Neural cell (in vitro differentiated cells): Measurements from ENCODE around the gene BCAS4. TPM values are rescaled to one million over a fixed set of nuclear protein-coding genes. Genes with fewer than 3 reads are reported as not detected.
"Not testable (repeated sequence)": the region's sequence is repeated elsewhere in the genome, so short reads cannot be mapped to it uniquely, and the experiment has no call there.

Experiments
- H2AFZ ChIP-seq: fragments of 200-600, 300-800 bp; sonication (generic), shearing (Covaris generic); 2 replicates; pipeline ENCODE4 v1.6.0; 2014; ENCODE audit warnings: low read depth, mild to moderate bottlenecking, antibody characterized with exemption, low read length, moderate library complexity
- H3F3A ChIP-seq: fragments of 200-600 bp; shearing (Covaris generic); 2 replicates; pipeline ENCODE4 v1.6.1; 2016; ENCODE audit warnings: mild to moderate bottlenecking, moderate library complexity, mixed read lengths, antibody characterized with exemption, low read length; ENCODE audit not compliant: insufficient read depth, poor library complexity, severe bottlenecking
- H3K27ac ChIP-seq: fragments of 200-600, 300-800 bp; sonication (generic), shearing (Covaris generic); 2 replicates; pipeline ENCODE4 v1.5.1; 2014; ENCODE audit warnings: mild to moderate bottlenecking, low read length, moderate library complexity
- H3K27me3 ChIP-seq: fragments of 300-800, 200-600 bp; sonication (generic), shearing (Covaris generic); 2 replicates; pipeline ENCODE4 v1.6.0; 2014; ENCODE audit warnings: mild to moderate bottlenecking, low read depth, low read length, moderate library complexity; ENCODE audit not compliant: insufficient read depth
- H3K36me3 ChIP-seq: fragments of 300-800, 200-600 bp; sonication (generic), shearing (Covaris generic); 2 replicates; pipeline ENCODE4 v1.5.1; 2014; ENCODE audit warnings: mild to moderate bottlenecking, antibody characterized with exemption, low read length, moderate library complexity; ENCODE audit not compliant: insufficient read depth
- H3K4me2 ChIP-seq: fragments of 300-800, 200-600 bp; sonication (generic), shearing (Covaris generic); 2 replicates; pipeline ENCODE4 v1.6.0; 2014; ENCODE audit warnings: mild to moderate bottlenecking, low read length
- H3K4me3 ChIP-seq: fragments of 300-800, 200-600 bp; sonication (generic), shearing (Covaris generic); 2 replicates; pipeline ENCODE4 v1.5.1; 2014; ENCODE audit warnings: mild to moderate bottlenecking, low read length, moderate library complexity
- H3K79me2 ChIP-seq: fragments of 200-600 bp; shearing (Covaris generic); replicated peaks from 2 replicates; pipeline ENCODE4 v1.6.0; 2014; ENCODE audit warnings: mild to moderate bottlenecking, low read length, moderate library complexity; ENCODE audit not compliant: insufficient read depth
- H3K9ac ChIP-seq: fragments of 300-800, 200-600 bp; sonication (generic), shearing (Covaris generic); 2 replicates; pipeline ENCODE4 v1.6.1; 2016; ENCODE audit warnings: mild to moderate bottlenecking, low read length, mixed read lengths
- H3K9me2 ChIP-seq: fragments of 200-600 bp; shearing (Covaris generic); 2 replicates; pipeline ENCODE4 v1.6.1; 2016; ENCODE audit warnings: mild to moderate bottlenecking, low read length, mixed read lengths; ENCODE audit not compliant: insufficient read depth
- H3K9me3 ChIP-seq: fragments of 200-600, 300-800 bp; sonication (generic), shearing (Covaris generic); 2 replicates; pipeline ENCODE4 v1.6.1; 2016; ENCODE audit warnings: mild to moderate bottlenecking, mixed run types, low read length, moderate library complexity, mixed read lengths
- H4K20me1 ChIP-seq: fragments of 200-600 bp; shearing (Covaris generic); 2 replicates; pipeline ENCODE4 v1.6.1; 2016; ENCODE audit warnings: mild to moderate bottlenecking, mixed run types; ENCODE audit not compliant: insufficient read depth
- CTCF ChIP-seq: fragments of 450-650 bp; IDR thresholded peaks from 2 replicates; pipeline ENCODE4 v1.5.1; 2014; ENCODE audit warnings: antibody characterized with exemption, mild to moderate bottlenecking, moderate library complexity; ENCODE audit not compliant: poor library complexity, severe bottlenecking
- EP300 ChIP-seq: fragments of 450-650 bp; conservative IDR thresholded peaks from 2 replicates; pipeline ENCODE4 v1.6.1; 2014; ENCODE audit warnings: antibody characterized with exemption, mild to moderate bottlenecking, moderate library complexity; ENCODE audit not compliant: poor library complexity, severe bottlenecking
- EZH2 ChIP-seq: fragments of 200-600, 300-800 bp; shearing (Covaris generic), sonication (generic); IDR thresholded peaks from 2 replicates; pipeline ENCODE4 v1.6.1; 2014; ENCODE audit warnings: antibody characterized with exemption, low read length, borderline replicate concordance, mild to moderate bottlenecking; ENCODE audit not compliant: insufficient read depth, poor library complexity, severe bottlenecking
- MXI1 ChIP-seq: fragments of 450-650 bp; conservative IDR thresholded peaks from 2 replicates; pipeline ENCODE4 v1.6.1; 2014; ENCODE audit warnings: antibody characterized with exemption, mild to moderate bottlenecking; ENCODE audit not compliant: poor library complexity, severe bottlenecking
- POLR2AphosphoS5 ChIP-seq: IDR thresholded peaks from 2 replicates; pipeline ENCODE4 v1.6.1; 2012
- RAD21 ChIP-seq: fragments of 450-650 bp; conservative IDR thresholded peaks from 2 replicates; pipeline ENCODE4 v1.6.1; 2014; ENCODE audit warnings: antibody characterized with exemption, mild to moderate bottlenecking, moderate library complexity
- REST ChIP-seq: IDR thresholded peaks from 2 replicates; pipeline ENCODE4 v1.6.1; 2012; ENCODE audit warnings: borderline replicate concordance
- SMC3 ChIP-seq: fragments of 450-650 bp; conservative IDR thresholded peaks from 2 replicates; pipeline ENCODE4 v1.6.1; 2014; ENCODE audit warnings: antibody characterized with exemption, mild to moderate bottlenecking, moderate library complexity; ENCODE audit not compliant: poor library complexity
- TAF1 ChIP-seq: IDR thresholded peaks from 2 replicates; pipeline ENCODE4 v1.6.1; 2012; ENCODE audit warnings: low read depth
- polyA plus RNA-seq: library from polyadenylated mRNA; depleted of rRNA; stranded (reverse); fragments of >200 nt; gene quantifications from 2 replicates; pipeline ENCODE4 v1.2.3, GENCODE V29; 2014

The BCAS4 gene
- polyA plus RNA-seq, 1 donor from 2014 or later: 24.6 TPM

- TF ChIP-seq CTCF (no peak), EZH2 (no peak)
Measured at GRCh38 chr20:50879649-50880550, 85.0 kb downstream of the BCAS4 start (continued).

DNA sequence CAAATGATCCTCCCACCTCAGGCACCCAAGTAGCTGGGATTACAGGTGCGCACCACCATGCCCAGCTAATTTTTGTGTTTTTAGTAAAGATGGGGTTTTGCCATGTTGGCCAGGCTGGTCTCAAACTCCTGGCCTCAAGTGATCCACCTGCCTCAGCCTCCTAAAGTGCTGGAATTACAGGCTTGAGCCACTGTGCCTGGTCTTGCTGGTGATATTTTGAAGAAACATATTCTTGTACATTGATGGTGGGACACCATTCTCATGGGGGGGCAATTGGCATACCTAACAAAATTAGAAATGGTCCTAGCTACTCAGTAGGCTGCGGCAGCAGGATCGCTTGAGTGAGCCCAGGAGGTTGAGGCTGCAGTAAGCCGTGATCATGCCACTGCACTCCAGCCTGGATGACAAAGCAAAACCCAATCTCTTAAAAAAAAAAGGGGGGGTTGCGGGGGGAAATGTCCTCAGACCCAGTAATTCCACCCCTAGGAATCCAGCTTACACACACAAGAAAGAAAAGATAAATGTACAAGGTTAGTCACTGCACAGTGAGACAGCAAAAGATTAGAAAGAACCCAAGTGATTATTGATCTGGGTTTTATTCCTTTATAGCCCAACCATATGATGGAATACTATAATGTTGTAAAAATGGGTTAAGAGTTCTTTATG lies 87.0 kb downstream of the BCAS4 start:
- H3F3A ChIP-seq, H3K9me2 ChIP-seq, H3K79me2 ChIP-seq, H3K36me3 ChIP-seq, H3K9me3 ChIP-seq, H4K20me1 ChIP-seq, H3K4me3 ChIP-seq, H2AFZ ChIP-seq, H3K9ac ChIP-seq, H3K4me2 ChIP-seq, H3K27ac ChIP-seq, H3K27me3 ChIP-seq: not testable (repeated sequence)

- H3F3A ChIP-seq: no peaks in the 10 kb centered on the region
- H3K27me3 ChIP-seq: no peaks in the 10 kb centered on the region
Measured at GRCh38 chr20:50883856-50884255, 89.0 kb downstream of the BCAS4 start.

More at GRCh38 chr20:50883856-50884255, 89.0 kb downstream of the BCAS4 start:
- no peaks in the 10 kb centered on the region for H3K9me2 ChIP-seq
- TF ChIP-seq EZH2 (no peak), POLR2AphosphoS5 (no peak), SMC3 (no peak), RAD21 (no peak), EP300 (no peak), REST (no peak), MXI1 (no peak), CTCF (no peak), TAF1 (no peak)
- H3K9ac ChIP-seq: no peak overlapping the region
- H3K4me2 ChIP-seq: no peak overlapping the region
- H3K4me3 ChIP-seq: no peak overlapping the region
- H3K36me3 ChIP-seq: no peaks in the 10 kb centered on the region
- H3K27ac ChIP-seq: no peak overlapping the region
- H4K20me1 ChIP-seq: no peaks in the 10 kb centered on the region
- H3K79me2 ChIP-seq: no peaks in the 10 kb centered on the region
- no peaks in the 10 kb centered on the region for H3K9me3 ChIP-seq
- H2AFZ ChIP-seq: no peak overlapping the region
